HG03342 (cell line): ENCODE results near the gene SIVA1.

Experiments used
- ATAC-seq: cut with Tn5 transposase; IDR thresholded peaks from one replicate; pipeline ENCODE4 v1.9.1; 2021; ENCODE audit warnings: mild to moderate bottlenecking, moderate library complexity; ENCODE audit not compliant: unreplicated experiment

Gene SIVA1

DNA sequence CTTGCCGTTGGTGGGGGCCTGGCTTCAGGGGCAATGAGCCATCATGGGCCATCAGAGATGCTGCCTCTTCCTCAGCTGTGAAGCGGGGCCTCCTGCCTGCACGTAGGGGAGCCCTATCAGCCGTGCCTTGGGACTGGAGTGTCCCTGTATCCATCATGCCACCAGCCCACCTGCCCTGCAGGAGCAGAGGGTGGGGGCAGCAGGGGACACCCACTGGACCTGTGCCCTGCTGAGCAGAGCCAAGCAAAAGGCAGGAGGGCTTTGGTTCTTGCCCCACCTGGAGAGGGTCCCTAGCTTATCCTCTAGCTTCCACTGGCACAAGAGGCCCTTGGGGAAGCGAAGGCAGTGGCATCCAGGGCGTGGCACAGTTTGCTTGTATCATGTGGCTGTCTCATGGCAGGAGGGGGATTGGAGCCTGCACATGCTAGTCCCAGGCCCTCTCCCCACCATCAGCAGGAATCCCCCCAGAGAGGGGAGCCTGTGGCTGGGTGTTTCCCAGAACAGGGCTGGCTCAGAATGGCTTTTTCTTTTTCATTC, 18.8 kb upstream of the SIVA1 start:
- ATAC-seq = no peak

DNA sequence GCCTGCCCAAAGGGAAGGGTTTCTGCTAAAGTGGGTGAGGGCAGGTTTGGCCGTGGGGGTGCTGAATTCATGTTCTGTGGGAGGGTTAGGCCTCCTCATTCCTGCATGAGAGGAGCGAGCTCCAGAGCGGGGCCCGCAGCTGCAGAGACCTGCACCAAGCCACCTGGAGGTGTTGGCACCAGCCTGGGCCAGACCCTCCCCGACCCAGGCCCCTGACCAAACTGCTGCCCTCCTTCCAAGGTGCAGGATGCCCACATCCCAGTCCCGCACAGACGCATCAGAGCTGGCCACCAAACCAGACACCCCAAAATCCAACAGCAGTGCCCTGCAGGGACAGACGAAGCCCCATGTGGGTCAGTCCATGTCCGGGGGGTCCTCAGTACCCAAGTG, 18.4 kb upstream of the SIVA1 start:
- no peak for ATAC-seq

DNA sequence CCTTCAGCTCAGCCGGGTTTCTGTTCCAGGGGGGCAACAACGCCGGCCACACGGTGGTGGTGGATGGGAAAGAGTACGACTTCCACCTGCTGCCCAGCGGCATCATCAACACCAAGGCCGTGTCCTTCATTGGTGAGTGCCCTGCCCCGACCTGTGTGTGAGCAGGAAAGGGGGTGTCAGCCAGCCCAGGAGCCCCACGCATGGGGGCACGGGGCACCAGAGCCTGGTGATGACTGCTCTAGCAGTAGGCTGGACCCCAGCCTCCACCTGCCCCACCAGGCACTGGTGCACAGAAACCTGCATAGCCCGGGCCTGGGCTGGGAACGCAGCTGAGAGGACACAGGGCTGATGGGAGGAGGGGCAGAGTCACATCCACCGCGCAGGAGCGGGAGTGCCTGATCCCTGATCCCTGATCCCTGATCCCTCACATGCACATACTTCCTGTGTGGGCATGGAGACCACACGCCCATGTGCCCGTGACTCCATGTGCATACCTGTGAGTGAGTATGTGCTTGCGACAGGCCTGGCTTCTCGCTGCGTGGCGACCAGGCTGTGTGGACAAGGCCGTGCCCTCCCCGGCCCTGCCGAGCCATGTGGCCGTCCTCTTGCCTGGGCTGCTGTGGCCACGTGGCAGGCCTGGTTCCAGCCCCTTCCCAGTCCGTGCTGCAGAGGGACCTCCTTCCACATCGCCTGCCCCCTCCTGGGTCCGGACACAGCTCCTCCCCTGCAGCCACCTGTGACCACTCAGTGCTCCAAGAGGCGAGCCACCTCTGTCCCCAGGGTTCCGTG, 17.8 kb upstream of the SIVA1 start:
- no peak for ATAC-seq

DNA sequence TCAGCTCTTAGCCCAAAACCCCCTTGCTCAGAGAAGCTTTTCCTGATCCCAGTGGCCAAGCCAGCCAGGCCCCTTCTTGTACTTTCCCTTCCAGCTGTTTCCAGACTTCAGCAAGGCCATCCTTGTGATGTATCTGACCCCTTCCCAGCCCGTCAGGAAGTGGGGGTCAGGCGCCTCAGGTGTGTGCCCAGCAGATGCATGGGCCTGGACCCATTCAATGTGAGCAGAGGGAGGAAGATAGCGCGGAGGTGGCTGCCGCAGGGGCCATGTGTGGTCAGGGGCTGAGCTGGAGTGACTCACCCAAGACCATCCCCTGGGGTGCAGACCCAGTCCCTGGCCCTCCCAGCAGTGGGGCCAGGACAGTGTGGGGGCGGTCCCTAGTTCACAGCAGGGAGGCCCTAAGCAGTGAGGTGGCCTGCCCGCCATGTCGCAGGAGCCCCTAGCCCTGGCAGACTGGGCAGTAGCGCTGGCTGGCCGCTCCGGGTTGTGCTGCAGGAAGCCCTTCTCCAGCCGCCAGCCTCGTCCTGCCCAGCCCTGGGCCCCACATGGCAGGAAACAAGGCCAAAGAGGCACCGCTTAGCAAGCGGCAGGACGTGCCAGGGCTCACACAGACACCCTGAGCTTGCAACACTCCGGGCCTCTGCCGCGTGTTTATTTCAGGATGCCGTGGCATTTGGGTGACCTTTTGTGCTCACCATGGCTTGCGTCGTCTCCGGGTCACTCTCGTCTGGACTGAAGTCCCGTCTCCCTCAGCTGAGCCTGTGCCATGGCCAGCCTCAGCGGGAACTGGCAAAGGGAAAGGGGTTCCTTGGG, 16.9 kb upstream of the SIVA1 start:
- no peak for ATAC-seq

DNA sequence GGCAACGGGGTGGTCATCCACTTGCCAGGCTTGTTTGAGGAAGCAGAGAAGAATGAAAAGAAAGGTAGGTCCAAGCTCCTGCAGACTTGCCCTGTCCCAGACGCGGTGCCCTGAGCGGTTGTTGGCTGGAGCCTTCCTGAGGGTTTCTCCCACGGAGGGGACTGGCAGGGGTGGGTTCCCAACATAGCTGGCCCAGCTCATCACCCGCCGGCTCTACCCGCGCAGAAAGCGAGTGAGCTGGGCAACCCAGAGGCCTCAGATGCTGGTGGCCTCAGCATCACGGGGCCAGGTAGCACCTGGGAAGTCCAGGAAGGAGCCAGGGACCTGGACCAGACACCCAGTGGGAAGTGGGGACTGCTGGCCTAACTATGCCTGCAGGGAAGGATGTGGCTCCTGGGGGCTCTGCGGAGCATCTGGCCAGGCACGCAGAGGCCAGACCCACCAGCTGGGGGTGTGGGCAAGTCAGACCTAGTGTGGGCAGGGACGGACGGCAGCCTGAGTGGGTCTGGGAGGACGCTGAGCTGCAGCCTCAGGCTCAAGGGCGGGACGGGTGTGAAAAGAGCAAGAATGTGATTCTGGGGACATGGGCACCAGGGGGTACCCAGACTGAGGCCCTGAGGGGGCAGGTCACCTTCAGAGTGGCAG, 14.4 kb upstream of the SIVA1 start:
- ATAC-seq = no peak

DNA sequence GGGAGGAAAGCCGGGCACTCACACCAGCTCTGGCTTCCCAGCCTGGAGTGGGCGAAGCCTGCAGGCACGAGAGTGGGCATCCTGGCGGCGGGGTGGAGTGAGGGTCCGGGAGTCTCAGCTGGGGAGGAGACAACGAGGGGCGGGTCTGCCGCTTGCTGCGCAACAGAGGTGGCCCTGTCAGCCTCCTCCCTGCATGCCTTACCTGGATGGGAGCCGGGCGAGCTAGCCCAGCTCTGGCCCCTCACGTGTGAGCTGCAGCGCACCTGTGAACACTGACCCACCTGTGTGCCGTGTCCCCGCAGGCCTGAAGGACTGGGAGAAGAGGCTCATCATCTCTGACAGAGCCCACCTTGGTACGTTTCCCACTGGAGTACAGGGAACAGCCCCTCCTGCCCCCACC, 13.9 kb upstream of the SIVA1 start:
- ATAC-seq = no peak

DNA sequence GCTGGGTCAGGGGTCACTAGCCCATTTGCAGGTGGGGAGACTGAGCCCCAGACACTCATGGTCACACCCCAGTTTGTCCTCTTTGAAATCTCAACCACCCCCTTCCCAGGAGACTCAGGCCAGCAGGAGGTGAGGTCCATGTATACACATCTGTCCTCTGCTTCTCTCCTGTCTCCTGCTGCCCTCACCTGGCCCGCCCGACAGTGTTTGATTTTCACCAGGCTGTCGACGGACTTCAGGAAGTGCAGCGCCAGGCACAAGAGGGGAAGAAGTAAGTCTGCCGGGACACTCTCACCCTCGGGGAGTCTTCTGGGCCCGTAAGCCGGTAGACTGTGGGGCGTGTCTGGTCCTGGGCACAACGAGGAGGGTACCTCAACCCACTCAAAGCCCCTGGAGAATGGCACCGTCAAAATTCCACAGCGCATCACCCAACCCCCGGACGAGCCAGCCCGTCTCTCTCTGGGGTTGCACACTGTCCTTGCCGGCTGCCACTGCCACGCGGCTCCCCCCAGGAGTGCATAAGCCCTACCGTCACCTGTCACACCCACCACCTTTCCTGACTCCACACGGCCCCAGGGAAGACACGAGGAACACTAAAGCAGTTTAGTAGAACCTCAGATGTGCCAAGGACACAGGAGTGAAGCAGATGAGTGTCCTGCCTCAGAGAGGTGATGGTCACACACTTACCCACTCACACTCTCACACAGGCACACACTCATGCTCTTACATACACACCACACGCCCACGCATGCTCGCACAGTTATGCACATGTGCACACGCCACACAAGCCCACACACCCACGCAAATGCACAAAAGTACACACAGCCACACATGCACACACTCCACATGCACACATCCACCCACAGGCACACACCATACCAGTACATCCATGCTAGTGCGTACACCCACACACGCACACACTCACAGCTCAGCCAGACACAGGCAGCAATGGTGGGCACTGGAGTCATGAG, 13.1 kb upstream of the SIVA1 start:
- ATAC-seq = no peak

DNA sequence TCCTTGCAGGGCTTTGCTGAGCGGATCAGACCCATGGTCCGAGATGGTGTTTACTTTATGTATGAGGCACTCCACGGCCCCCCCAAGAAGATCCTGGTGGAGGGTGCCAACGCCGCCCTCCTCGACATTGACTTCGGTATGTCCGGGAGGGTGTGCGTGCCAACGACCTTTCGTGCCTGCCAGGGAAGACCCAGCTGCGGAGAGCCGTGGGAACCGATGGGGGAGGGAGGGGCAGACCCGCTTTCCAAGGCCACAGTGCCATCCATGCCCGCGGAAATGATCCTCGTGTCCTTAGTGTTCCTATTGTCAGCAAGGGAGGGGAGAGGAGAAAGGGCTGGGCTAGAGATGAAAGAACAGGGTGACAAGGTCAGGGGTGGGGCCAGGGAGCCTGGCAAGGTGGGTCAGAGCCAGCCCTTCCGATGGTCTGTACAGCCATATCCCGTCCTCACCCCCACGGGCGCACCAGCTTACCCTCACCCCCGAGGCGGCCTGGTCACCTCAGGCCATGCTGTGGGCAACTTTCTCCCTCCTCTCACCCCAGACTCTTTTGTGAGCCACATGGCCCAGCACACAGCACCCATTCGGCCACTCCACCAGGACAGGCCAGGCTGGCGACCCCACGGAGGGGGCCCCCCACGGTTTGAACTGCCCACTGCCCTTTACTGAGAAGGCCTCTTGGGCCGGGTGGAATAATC, 11.7 kb upstream of the SIVA1 start:
- ATAC-seq = no peak

DNA sequence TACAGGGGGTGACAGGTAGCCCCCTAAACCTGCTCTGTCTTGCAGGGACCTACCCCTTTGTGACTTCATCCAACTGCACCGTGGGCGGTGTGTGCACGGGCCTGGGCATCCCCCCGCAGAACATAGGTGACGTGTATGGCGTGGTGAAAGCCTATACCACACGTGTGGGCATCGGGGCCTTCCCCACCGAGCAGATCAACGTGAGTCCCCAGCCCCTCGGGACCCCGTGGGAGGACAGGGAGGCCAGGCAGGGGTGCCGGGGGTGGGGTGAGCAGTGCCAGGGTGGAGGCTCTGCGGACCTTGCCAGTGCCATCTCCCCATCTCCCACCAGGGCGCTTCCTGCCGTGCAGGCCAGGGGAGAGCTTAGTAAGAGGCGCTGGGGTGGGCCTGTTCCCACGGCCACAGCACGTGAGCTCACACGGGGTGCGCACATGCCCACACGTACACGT, 11.1 kb upstream of the SIVA1 start:
- no peak for ATAC-seq

DNA sequence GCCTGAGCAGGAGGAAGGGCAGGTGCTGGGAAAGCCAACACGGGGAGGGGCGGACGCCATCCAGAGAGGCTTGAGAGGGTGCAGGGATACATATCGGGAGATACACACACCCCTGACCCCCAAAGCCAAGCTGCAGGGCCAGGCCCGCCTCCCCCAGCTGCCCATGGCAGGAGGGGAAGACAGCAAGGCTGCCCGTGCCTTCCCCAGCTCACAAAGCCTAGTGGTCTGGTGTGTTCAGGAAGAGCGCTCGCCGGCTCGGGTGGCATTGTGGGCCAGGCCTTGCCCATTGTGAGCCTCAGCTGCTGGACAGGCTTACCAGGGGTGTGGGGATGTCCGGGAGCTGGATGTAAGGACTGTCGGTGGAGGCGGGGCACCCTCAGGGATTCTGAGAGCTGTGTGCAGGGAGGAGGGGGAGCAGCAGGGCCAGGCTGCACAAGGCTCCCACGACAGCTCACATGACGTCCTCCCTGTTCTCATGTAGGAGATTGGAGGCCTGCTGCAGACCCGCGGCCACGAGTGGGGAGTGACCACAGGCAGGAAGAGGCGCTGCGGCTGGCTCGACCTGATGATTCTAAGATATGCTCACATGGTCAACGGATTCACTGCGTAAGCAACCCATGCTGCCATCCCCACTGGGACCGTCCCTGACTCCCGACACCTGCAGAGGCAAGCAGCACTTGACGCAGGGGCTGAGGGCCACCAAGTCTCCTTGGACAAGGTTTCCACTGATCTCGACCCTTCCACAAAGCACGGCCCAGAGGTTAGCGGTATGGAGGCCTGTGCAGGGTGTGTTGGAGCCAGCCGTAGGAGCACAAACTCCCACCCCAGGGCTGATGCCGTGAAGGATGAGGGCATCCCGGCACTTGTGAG, 10.1 kb upstream of the SIVA1 start:
- ATAC-seq = no peak

DNA sequence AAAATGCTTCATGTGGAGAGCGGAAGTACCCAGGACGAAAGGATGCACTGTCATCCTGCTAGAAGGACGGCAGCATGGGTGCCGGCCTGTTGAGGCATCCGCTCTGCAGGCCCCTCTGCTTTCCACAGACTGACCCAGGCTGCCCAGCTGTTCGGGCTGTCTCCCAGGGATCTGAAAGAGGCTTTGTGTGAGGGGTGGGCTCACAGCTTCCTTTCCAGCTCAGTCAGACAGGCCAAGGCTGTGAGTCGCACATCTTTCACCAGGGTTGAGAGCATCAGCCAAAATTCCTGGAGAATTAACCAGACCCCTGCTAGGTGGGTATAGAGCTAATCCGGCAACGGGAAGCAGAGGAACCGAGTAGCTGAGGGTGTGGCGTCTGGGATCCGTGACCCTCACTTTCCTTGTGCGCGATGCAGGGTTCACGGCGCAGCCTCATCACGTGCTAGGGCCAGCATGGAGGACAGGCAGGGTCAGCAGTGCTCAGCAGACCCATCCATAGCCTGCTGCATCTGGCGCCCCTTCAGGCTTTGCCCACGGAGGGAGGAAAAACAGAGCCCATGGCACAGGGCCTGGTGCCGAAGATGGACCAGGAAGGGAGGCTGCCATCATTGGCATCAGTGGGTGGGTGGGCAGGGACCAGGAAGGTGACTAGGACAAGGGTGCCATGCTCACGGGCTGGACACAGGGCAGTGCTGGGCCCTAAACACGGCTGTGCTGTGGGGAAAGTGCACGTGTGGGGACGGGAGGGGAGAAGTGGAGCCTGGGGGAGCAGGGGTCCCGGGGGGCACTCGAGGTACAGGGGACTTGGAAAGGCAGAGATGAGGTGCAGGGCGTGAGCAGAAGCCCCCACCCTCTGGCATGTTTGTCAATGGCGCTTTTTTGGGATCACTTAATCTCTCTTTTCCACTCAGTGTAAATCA, 9.2 kb upstream of the SIVA1 start:
- ATAC-seq = no peak

DNA sequence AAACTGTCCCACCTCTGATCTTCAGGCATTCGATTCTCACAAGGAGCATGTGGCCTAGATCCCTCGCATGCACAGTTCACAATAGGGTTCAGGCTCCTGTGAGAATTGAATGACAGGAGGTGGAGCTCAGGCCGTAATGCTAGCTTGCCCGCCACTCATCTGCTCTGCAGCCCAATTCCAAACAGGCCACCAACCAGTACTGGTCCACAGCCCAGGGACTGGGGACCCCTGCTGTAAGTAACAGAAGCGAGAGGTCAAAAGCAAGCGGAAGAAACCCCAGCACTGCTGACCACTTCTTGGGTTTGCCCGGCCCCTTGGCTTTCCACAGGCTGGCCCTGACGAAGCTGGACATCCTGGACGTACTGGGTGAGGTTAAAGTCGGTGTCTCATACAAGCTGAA, 8.5 kb upstream of the SIVA1 start:
- no peak for ATAC-seq

DNA sequence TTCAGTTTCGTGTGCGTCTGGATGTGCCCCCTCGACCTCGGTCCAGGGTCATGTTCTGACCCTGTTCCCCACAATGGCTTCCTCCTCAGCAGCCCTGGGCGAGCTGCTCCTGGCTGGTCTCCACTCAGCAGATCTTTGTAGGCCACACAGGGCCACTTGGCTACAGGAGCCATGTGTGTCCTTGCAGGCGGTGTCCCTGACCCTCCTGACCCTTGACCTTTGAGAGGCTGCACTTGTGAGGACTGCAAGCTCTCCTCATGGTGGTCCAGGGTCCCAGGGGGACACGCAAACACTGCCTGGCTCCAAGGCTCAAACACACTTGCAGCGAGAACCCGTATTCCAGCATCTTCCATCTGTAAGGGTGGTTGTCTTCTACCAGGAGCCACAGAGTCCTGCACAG, 7.5 kb upstream of the SIVA1 start:
- no peak for ATAC-seq

DNA sequence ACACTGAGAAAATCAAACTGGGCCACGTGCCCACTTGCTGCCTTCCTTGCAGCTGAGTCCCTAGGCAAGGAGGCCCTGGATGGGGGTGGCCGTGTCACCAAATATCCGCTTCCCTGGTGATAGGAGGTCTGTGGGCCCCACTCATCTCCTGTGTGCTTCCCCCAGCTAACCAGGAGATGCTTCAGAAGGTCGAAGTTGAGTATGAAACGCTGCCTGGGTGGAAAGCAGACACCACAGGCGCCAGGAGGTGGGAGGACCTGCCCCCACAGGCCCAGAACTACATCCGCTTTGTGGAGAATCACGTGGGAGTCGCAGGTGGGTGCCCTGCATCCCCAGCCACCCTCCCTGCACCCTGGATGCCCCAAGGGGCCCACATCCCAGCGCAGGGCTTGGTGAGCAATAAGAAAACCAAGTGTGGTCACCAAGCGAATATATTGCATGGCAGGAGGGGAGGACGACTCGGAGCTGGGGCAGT, 6.8 kb upstream of the SIVA1 start:
- ATAC-seq = no peak

DNA sequence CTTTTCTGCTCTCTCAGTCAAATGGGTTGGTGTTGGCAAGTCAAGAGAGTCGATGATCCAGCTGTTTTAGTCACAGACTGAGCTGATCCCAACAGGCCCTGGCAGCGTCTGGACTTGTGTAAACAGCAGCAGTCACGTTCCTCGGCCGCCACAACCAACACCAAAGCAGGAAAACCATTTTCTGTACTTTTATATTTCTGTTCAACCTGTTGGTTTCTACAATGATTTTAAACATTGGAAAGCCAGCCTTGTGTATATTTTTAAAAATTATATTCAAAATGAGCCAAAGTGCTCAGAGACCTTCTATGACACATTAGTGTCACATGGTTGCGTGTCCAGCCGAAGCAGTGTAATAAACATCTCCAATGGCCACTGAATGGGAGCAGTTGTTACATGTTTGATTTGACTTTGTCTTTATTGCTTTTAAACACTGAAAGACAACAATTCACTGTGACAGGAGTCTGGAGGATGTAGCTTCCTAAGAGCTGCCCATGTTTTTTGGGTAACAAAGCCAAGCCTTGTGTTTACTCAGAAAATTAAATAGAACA, 5.9 kb upstream of the SIVA1 start:
- no peak for ATAC-seq

DNA sequence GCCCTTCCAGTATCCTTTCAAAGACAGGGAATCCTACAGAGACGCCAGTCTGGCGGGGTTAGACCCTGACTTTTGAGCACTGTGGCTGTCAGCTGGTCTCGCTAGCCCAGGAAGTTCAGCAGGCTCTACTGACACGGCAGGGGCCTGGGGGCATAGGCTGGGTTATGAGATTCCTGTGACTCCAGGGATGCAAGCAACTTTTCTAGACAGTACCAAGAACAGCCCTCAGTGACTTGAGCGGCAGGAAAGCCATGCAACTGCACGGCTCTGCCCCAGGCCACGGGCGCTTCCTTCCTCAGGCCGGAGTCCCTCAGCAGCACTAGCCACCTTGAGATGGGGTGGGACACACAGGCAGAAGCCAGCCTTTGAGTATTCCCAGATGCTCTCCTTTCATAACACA, 5.1 kb upstream of the SIVA1 start:
- ATAC-seq = no peak

DNA sequence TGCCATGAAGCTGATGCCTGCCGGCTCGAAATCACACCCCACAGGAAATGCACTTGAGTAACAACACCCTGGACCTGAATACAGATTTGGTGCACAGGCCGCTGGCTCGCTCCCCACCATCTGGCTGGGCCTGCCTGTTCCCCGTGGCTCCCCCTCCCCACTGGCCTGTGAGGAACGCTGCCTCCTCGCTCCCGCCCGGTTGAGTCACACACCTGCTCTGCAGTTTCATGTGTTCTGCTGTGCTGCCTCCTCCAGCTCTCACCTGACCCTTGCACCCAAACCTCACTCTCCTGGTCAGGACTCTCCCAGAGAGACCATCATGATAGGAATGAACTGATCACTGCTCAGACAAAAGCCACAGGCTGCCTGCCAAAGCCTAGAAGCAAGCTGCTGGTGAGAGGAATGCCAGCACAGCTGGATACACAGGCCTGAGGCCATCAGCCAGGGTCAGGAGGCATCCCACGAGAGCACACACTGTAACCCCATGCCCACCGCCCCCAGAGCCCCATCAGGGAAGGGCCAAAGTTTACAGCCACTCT, 3.8 kb upstream of the SIVA1 start:
- ATAC-seq = no peak
